ENCODE measurements around the gene PACS1. TPM values are rescaled to one million over a fixed set of nuclear protein-coding genes. Genes with fewer than 3 reads are reported as not detected.
A peak's percentile ranks its signal among the peaks of the same experiment; 100 is the strongest.
"Not testable (repeated sequence)": the region's sequence is repeated elsewhere in the genome, so short reads cannot be mapped to it uniquely, and the experiment has no call there.

PACS1 gene
- total RNA-seq, 1 donor from 2014 or later: 75.6 TPM

GRCh38 chr11:66087148-66087908 lies 17.3 kb downstream of the PACS1 start:
- Mint-ChIP-seq H3K4me1 (ENCODE audit: low read depth) (peaks cover 24% of the 10 kb centered on the region), H3K27me3 (ENCODE audit: low read depth) (no peaks in the 10 kb centered on the region), H3K9me3 (no peaks in the 10 kb centered on the region), H3K36me3 (ENCODE audit: low read depth) (peaks cover 36% of the 10 kb centered on the region), H3K4me3 (ENCODE audit: low read depth) (no peak overlapping the region), H3K27ac (no peak overlapping the region)
- intact Hi-C loops (cut with micrococcal nuclease): no loop called here
- DNase-seq (ENCODE audit: low spot score): no peak

GRCh38 chr11:66089067-66089466 lies 19.0 kb downstream of the PACS1 start:
- DNase-seq (ENCODE audit: low spot score): no peak
- no peaks in the 10 kb centered on the region for H3K9me3 Mint-ChIP-seq
- peaks cover 13% of the 10 kb centered on the region for H3K4me1 Mint-ChIP-seq (ENCODE audit: low read depth)
- no peak overlapping the region for H3K4me3 Mint-ChIP-seq (ENCODE audit: low read depth)
- H3K36me3 Mint-ChIP-seq (ENCODE audit: low read depth): peaks cover 45% of the 10 kb centered on the region
- H3K27me3 Mint-ChIP-seq (ENCODE audit: low read depth): no peaks in the 10 kb centered on the region
- no peak overlapping the region for H3K27ac Mint-ChIP-seq
- intact Hi-C loops (cut with micrococcal nuclease): no loop called here

- peaks cover 45% of the 10 kb centered on the region for H3K36me3 Mint-ChIP-seq (ENCODE audit: low read depth)
- H3K4me1 Mint-ChIP-seq (ENCODE audit: low read depth): peaks cover 8% of the 10 kb centered on the region
- no peak overlapping the region for H3K4me3 Mint-ChIP-seq (ENCODE audit: low read depth)
- intact Hi-C loops (cut with micrococcal nuclease): no loop called here
- no peaks in the 10 kb centered on the region for H3K9me3 Mint-ChIP-seq
- no peak for DNase-seq (ENCODE audit: low spot score)
- H3K27me3 Mint-ChIP-seq (ENCODE audit: low read depth): no peaks in the 10 kb centered on the region
- H3K27ac Mint-ChIP-seq: no peak overlapping the region
Measured at GRCh38 chr11:66090288-66090687, 20.2 kb downstream of the PACS1 start.

DNA sequence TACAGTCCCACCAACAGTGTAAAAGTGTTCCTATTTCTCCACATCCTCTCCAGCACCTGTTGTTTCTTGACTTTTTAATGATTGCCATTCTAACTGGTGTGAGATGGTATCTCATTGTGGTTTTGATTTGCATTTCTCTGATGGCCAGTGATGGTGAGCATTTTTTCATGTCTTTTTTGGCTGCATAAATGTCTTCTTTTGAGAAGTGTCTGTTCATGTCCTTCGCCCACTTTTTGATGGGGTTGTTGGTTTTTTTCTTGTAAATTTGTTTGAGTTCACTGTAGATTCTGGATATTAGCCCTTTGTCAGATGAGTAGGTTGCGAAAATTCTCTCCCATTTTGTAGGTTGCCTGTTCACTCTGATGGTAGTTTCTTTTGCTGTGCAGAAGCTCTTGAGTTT lies 22.1 kb downstream of the PACS1 start:
- not testable (repeated sequence) for H3K4me1 Mint-ChIP-seq (ENCODE audit: low read depth); H3K4me3 Mint-ChIP-seq (ENCODE audit: low read depth); H3K27me3 Mint-ChIP-seq (ENCODE audit: low read depth)

DNA sequence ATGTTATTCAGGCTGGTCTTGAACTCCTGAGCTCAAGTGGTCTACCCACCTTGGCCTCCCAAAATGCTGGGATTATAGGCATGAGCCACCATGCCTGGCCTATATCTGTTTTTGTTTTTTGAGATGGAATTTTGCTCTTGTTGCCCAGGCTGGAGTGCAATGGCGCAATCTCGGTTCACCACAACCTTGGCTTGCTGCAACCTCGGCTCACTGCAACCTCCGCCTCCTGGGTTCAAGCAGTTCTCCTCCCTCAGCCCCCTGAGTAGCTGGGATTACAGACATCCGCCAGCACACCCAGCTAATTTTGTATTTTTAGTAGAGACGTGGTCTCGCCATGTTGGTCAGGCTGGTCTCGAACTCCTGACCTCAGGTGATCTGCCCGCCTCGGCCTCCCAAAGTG lies 29.7 kb downstream of the PACS1 start:
- Mint-ChIP-seq H3K4me1 (ENCODE audit: low read depth) (peaks cover 35% of the 10 kb centered on the region), H3K36me3 (ENCODE audit: low read depth) (peaks cover 15% of the 10 kb centered on the region)
- DNase-seq (ENCODE audit: low spot score); H3K27me3 Mint-ChIP-seq (ENCODE audit: low read depth); H3K9me3 Mint-ChIP-seq; H3K27ac Mint-ChIP-seq; H3K4me3 Mint-ChIP-seq (ENCODE audit: low read depth): not testable (repeated sequence)
- intact Hi-C loops (cut with micrococcal nuclease): loop anchor here (2.0 kb wide), 1 partner anchor 19 kb away; no protein-coding TSS in a partner anchor

More for the DNA sequence above, 22.1 kb downstream of the PACS1 start:
- peaks cover 42% of the 10 kb centered on the region for H3K36me3 Mint-ChIP-seq (ENCODE audit: low read depth)
- H3K27ac Mint-ChIP-seq; H3K9me3 Mint-ChIP-seq; intact Hi-C loops (cut with micrococcal nuclease); DNase-seq (ENCODE audit: low spot score): not testable (repeated sequence)

GRCh38 chr11:66100272-66101065 lies 30.4 kb downstream of the PACS1 start:
- intact Hi-C loops (cut with micrococcal nuclease): loop anchor here (2.0 kb wide), 1 partner anchor 20 kb away; no protein-coding TSS in a partner anchor
- H3K4me3 Mint-ChIP-seq (ENCODE audit: low read depth): peak overlapping the region; percentile 75
- DNase-seq (ENCODE audit: low spot score): peak; percentile 60
- H3K9me3 Mint-ChIP-seq: no peaks in the 10 kb centered on the region
- H3K36me3 Mint-ChIP-seq (ENCODE audit: low read depth): peaks cover 18% of the 10 kb centered on the region
- peaks cover 41% of the 10 kb centered on the region for H3K4me1 Mint-ChIP-seq (ENCODE audit: low read depth)
- no peaks in the 10 kb centered on the region for H3K27me3 Mint-ChIP-seq (ENCODE audit: low read depth)
- H3K27ac Mint-ChIP-seq: peak overlapping the region; percentile 84

GRCh38 chr11:66101066-66101464 lies 31.0 kb downstream of the PACS1 start:
- no peaks in the 10 kb centered on the region for H3K9me3 Mint-ChIP-seq
- H3K36me3 Mint-ChIP-seq (ENCODE audit: low read depth): peaks cover 20% of the 10 kb centered on the region
- peak overlapping the region; percentile 84 for H3K27ac Mint-ChIP-seq
- H3K4me1 Mint-ChIP-seq (ENCODE audit: low read depth): peaks cover 47% of the 10 kb centered on the region
- DNase-seq (ENCODE audit: low spot score): no peak
- intact Hi-C loops (cut with micrococcal nuclease): loop anchor here (2.0 kb wide), 1 partner anchor 20 kb away; no protein-coding TSS in a partner anchor
- no peaks in the 10 kb centered on the region for H3K27me3 Mint-ChIP-seq (ENCODE audit: low read depth)
- H3K4me3 Mint-ChIP-seq (ENCODE audit: low read depth): peak overlapping the region; percentile 75

DNA sequence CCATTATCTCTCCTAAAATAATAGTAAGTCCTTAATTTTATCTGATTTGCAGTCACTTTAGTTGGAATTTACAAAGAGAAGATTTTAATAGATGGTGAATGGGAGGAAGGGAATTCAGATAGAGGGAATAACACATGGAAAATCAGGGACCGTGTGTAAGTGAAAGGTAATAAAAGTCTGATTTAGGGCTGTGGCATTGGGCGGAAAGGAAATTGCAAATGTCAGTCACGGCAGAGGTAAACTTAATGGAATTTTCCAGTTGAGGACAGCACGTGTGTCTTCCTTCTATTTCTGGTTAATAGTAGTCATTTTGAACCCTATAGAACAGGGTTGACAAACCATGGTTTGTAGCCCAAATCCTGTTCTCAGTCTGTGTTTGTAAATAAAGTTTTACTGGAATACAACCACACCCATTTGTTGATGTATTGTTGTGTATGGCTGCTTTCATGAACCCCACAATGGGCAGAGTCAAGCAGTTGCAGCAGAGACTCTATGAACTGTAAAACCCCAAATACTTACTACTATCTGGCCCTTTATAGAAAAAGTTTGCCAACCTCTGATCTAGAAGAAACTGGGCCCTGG lies 34.1 kb downstream of the PACS1 start:
- H3K4me3 Mint-ChIP-seq (ENCODE audit: low read depth): no peak overlapping the region
- peaks cover 71% of the 10 kb centered on the region for H3K4me1 Mint-ChIP-seq (ENCODE audit: low read depth)

DNA sequence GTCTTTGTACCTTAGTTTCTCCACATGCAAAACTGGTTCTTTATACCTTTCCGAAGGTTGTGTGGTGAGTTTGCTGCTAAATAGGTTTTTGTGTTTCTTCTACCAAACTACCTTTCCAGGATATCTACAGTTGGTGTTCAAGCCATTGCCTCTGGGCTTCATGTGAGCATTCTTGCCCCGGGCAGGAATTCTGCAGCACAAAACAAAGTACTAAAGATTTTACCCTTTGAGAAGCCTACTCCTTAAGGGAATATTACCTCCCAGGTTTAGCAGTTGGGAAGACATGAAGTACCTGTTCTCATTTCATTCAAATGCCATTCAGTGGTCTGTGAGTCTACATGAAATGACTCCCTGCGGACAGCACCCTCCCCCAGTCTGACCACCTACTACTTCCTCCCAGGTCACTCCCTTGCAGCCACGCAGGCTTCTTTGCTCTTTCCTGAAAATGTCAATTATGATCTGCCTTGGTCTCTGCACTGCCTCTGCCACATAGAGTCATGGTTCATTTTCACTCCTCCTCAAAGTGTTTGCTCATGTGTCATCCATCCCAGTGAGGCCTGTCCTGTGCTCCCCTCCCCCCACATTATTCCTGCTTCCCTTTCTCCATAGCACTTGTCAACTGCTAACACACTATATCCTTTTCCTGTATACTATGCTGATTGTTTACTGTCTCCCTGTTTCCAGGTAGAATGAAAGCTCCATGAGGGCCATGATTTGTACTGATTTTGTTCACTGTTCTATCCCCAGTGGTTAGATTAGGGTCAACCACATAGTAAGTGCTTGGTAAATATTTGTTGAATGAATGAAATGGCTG lies 36.9 kb downstream of the PACS1 start:
- DNase-seq (ENCODE audit: low spot score): no peak
- Mint-ChIP-seq H3K4me3 (ENCODE audit: low read depth) (peak overlapping the region; percentile 11), H3K36me3 (ENCODE audit: low read depth) (peaks cover 32% of the 10 kb centered on the region), H3K9me3 (peaks cover 4% of the 10 kb centered on the region), H3K27ac (peak overlapping the region; percentile 76), H3K4me1 (ENCODE audit: low read depth) (peaks cover 68% of the 10 kb centered on the region), H3K27me3 (ENCODE audit: low read depth) (no peaks in the 10 kb centered on the region)
- intact Hi-C loops (cut with micrococcal nuclease): loop anchor here (1.0 to 5.0 kb wide), 3 partner anchors 8 to 35 kb away; partner anchors contain the start of gene PACS1

More for the DNA sequence above, 34.1 kb downstream of the PACS1 start:
- peaks cover 4% of the 10 kb centered on the region for H3K9me3 Mint-ChIP-seq
- no peak for DNase-seq (ENCODE audit: low spot score)
- intact Hi-C loops (cut with micrococcal nuclease): no loop called here
- H3K36me3 Mint-ChIP-seq (ENCODE audit: low read depth): peaks cover 35% of the 10 kb centered on the region
- peak overlapping the region; percentile 48 for H3K27ac Mint-ChIP-seq
- H3K27me3 Mint-ChIP-seq (ENCODE audit: low read depth): no peaks in the 10 kb centered on the region

GRCh38 chr11:66107600-66108510 lies 37.8 kb downstream of the PACS1 start:
- no peaks in the 10 kb centered on the region for H3K27me3 Mint-ChIP-seq (ENCODE audit: low read depth)
- H3K27ac Mint-ChIP-seq: peak overlapping the region; percentile 76
- no peak for DNase-seq (ENCODE audit: low spot score)
- intact Hi-C loops (cut with micrococcal nuclease): loop anchor here (1.0 to 5.0 kb wide), 3 partner anchors 7 to 36 kb away; partner anchors contain the start of gene PACS1
- H3K4me1 Mint-ChIP-seq (ENCODE audit: low read depth): peaks cover 77% of the 10 kb centered on the region
- H3K36me3 Mint-ChIP-seq (ENCODE audit: low read depth): peaks cover 34% of the 10 kb centered on the region
- H3K9me3 Mint-ChIP-seq: peaks cover 4% of the 10 kb centered on the region
- peak overlapping the region; percentile 45 for H3K4me3 Mint-ChIP-seq (ENCODE audit: low read depth)

DNA sequence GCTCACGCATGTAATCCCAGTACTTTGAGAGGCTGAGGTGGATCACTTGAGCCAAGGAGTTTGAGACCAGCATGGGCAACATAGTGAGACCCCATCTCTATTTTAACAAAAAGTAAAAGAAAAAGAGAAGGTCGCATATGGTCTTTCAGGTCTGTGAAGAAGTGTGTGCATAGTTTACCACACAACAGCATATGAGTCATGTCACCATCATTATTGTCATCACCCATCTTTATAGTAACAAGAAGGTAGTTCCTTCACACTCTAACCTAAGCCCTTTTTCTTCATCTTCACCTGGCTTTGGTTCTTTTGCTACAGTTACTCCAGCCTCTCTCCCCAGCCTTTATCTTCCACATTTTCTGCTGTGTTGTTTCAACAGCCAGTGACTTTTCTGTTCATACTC lies 39.2 kb downstream of the PACS1 start:
- intact Hi-C loops (cut with micrococcal nuclease): loop anchor here (5.0 kb wide), 1 partner anchor 37 kb away; the partner anchor contains the start of gene PACS1
- H3K4me3 Mint-ChIP-seq (ENCODE audit: low read depth): no peak overlapping the region
- peaks cover 78% of the 10 kb centered on the region for H3K4me1 Mint-ChIP-seq (ENCODE audit: low read depth)
- peaks cover 25% of the 10 kb centered on the region for H3K36me3 Mint-ChIP-seq (ENCODE audit: low read depth)
- peak overlapping the region; percentile 62 for H3K27ac Mint-ChIP-seq
- no peaks in the 10 kb centered on the region for H3K27me3 Mint-ChIP-seq (ENCODE audit: low read depth)
- DNase-seq (ENCODE audit: low spot score): no peak
- H3K9me3 Mint-ChIP-seq: peaks cover 4% of the 10 kb centered on the region

All from activated T-helper 2 cell treated with anti-CD3 and anti-CD28 coated beads, Interferon-gamma antibody, Interleukin-2, Interleukin-4, amounts not matched to agents 10 μg/mL and 5 μg/mL and 100 μg/mL, durations not matched to agents 14 hours and 24 hours and 36 hours (primary cell).